ENCODE measurements around the gene FRMD4A. TPM values are rescaled to one million over a fixed set of nuclear protein-coding genes. Genes with fewer than 3 reads are reported as not detected.

Gene FRMD4A
- polyA plus RNA-seq, 3 donors = 67.7 to 83.0 (median 75.9) TPM

- no peak for DNase-seq (ENCODE audit: low read depth in 3 of 3, low spot score in 2 of 3)
These were observed 660.8 kb downstream of the FRMD4A start for GRCh38 chr10:13669901-13670300.

- no peak for DNase-seq (ENCODE audit: low read depth in 3 of 3, low spot score in 2 of 3)
These were observed 661.4 kb downstream of the FRMD4A start for GRCh38 chr10:13669182-13669855.

GRCh38 chr10:13668126-13668525 lies 662.6 kb downstream of the FRMD4A start:
- DNase-seq (ENCODE audit: low read depth in 3 of 3, low spot score in 2 of 3) = no peak

GRCh38 chr10:13665516-13666262 lies 665.0 kb downstream of the FRMD4A start:
- no peak for DNase-seq (ENCODE audit: low read depth in 3 of 3, low spot score in 2 of 3)

GRCh38 chr10:13661256-13661655 lies 669.5 kb downstream of the FRMD4A start:
- no peak for DNase-seq (ENCODE audit: low read depth in 3 of 3, low spot score in 2 of 3)

- no peak for DNase-seq (ENCODE audit: low read depth in 3 of 3, low spot score in 2 of 3)
These were observed 670.2 kb downstream of the FRMD4A start for GRCh38 chr10:13660551-13660920.

GRCh38 chr10:13659887-13660550 lies 670.7 kb downstream of the FRMD4A start:
- DNase-seq (ENCODE audit: low read depth in 3 of 3, low spot score in 2 of 3) = no peak

GRCh38 chr10:13658871-13659685 lies 671.6 kb downstream of the FRMD4A start:
- no peak for DNase-seq (ENCODE audit: low read depth in 3 of 3, low spot score in 2 of 3)

GRCh38 chr10:13658264-13658663 lies 672.5 kb downstream of the FRMD4A start:
- no peak for DNase-seq (ENCODE audit: low read depth in 3 of 3, low spot score in 2 of 3)

- no peak for DNase-seq (ENCODE audit: low read depth in 3 of 3, low spot score in 2 of 3)
These were observed 673.5 kb downstream of the FRMD4A start for GRCh38 chr10:13657101-13657680.

GRCh38 chr10:13656337-13657100 lies 674.2 kb downstream of the FRMD4A start:
- DNase-seq (ENCODE audit: low read depth in 3 of 3, low spot score in 2 of 3) = no peak

- no peak for DNase-seq (ENCODE audit: low read depth in 3 of 3, low spot score in 2 of 3)
These were observed 675.9 kb downstream of the FRMD4A start for GRCh38 chr10:13654846-13655245.

- DNase-seq (ENCODE audit: low read depth in 3 of 3, low spot score in 2 of 3) = no peak
These were observed 676.5 kb downstream of the FRMD4A start for GRCh38 chr10:13654118-13654830.

GRCh38 chr10:13652860-13653259 lies 677.9 kb downstream of the FRMD4A start:
- DNase-seq (ENCODE audit: low read depth in 3 of 3, low spot score in 2 of 3) = no peak

- no peak for DNase-seq (ENCODE audit: low read depth in 3 of 3, low spot score in 2 of 3)
These were observed 678.6 kb downstream of the FRMD4A start for GRCh38 chr10:13651969-13652720.

- no peak for DNase-seq (ENCODE audit: low read depth in 3 of 3, low spot score in 2 of 3)
These were observed 679.8 kb downstream of the FRMD4A start for GRCh38 chr10:13650961-13651360.

GRCh38 chr10:13649844-13650520 lies 680.7 kb downstream of the FRMD4A start:
- no peak for DNase-seq (ENCODE audit: low read depth in 3 of 3, low spot score in 2 of 3)

- DNase-seq (ENCODE audit: low read depth in 3 of 3, low spot score in 2 of 3) = no peak
These were observed 682.3 kb downstream of the FRMD4A start for GRCh38 chr10:13648425-13648824.

All from right renal cortex interstitium (tissue), 3 donors.